H9 (cell line): ENCODE measurements around the gene CTNND1. TPM values are rescaled to one million over a fixed set of nuclear protein-coding genes. Genes with fewer than 3 reads are reported as not detected.

ENCODE experiments used
- DNase-seq: peaks from one replicate; pipeline ENCODE4 v3.0.0-alpha.2; 2017
- H2AFZ ChIP-seq: one replicate; pipeline ENCODE4 v1.6.1; 2013; ENCODE audit warnings: mild to moderate bottlenecking, low read length, control low read depth, moderate library complexity
- H2AK5ac ChIP-seq: 2 replicates; pipeline ENCODE4 v1.6.1; 2013; ENCODE audit warnings: low read length, control low read depth, mixed read lengths; ENCODE audit not compliant: insufficient read length
- H2BK120ac ChIP-seq: one replicate; pipeline ENCODE4 v1.6.1; 2013; ENCODE audit warnings: low read depth, mild to moderate bottlenecking, low read length, control low read depth, inconsistent platforms; ENCODE audit not compliant: poor library complexity, severe bottlenecking
- H2BK12ac ChIP-seq: 2 replicates; pipeline ENCODE4 v1.6.1; 2013; ENCODE audit warnings: low read length, control low read depth, mixed read lengths, low read depth; ENCODE audit not compliant: insufficient read length
- H2BK15ac ChIP-seq: 2 replicates; pipeline ENCODE4 v1.6.1; 2013; ENCODE audit warnings: low read depth, low read length, control low read depth
- H2BK20ac ChIP-seq: one replicate; pipeline ENCODE4 v1.6.1; 2013; ENCODE audit warnings: low read depth, mild to moderate bottlenecking, low read length, control low read depth, inconsistent platforms; ENCODE audit not compliant: poor library complexity, severe bottlenecking
- H2BK5ac ChIP-seq: 2 replicates; pipeline ENCODE4 v1.6.1; 2013; ENCODE audit warnings: low read length, control low read depth, mixed read lengths; ENCODE audit not compliant: insufficient read length
- H3K14ac ChIP-seq: 2 replicates; pipeline ENCODE4 v1.6.1; 2013; ENCODE audit warnings: low read length, control low read depth; ENCODE audit not compliant: insufficient read depth
- H3K18ac ChIP-seq: 2 replicates; pipeline ENCODE4 v1.6.1; 2013; ENCODE audit warnings: low read depth, mild to moderate bottlenecking, mixed read lengths, low read length, control low read depth; ENCODE audit not compliant: insufficient read length
- H3K23ac ChIP-seq: 2 replicates; pipeline ENCODE4 v1.6.1; 2013; ENCODE audit warnings: low read length, control low read depth, mixed read lengths, low read depth; ENCODE audit not compliant: insufficient read length
- H3K23me2 ChIP-seq: 2 replicates; pipeline ENCODE4 v1.6.1; 2013; ENCODE audit warnings: low read depth, mild to moderate bottlenecking, mixed read lengths, low read length, control low read depth; ENCODE audit not compliant: insufficient read length, poor library complexity, severe bottlenecking
- H3K27ac ChIP-seq: 2 replicates; pipeline ENCODE4 v1.5.1; 2013; ENCODE audit warnings: low read length, control low read depth, mixed read lengths, low read depth; ENCODE audit not compliant: insufficient read length
- H3K27me3 ChIP-seq: 2 replicates; pipeline ENCODE4 v1.6.1; 2013; ENCODE audit warnings: low read length, control low read depth, inconsistent platforms; ENCODE audit not compliant: insufficient read depth
- H3K4ac ChIP-seq: 2 replicates; pipeline ENCODE4 v1.6.1; 2013; ENCODE audit warnings: low read depth, mild to moderate bottlenecking, control low read depth, inconsistent platforms, low read length, moderate library complexity
- H3K4me1 ChIP-seq: 2 replicates; pipeline ENCODE4 v1.6.1; 2013; ENCODE audit warnings: low read length, control low read depth, inconsistent platforms; ENCODE audit not compliant: insufficient read depth
- H3K4me2 ChIP-seq: 2 replicates; pipeline ENCODE4 v1.6.1; 2013; ENCODE audit warnings: low read length, control low read depth, mixed read lengths; ENCODE audit not compliant: insufficient read length, insufficient read depth
- H3K56ac ChIP-seq: 2 replicates; pipeline ENCODE4 v1.6.1; 2013; ENCODE audit warnings: low read depth, mild to moderate bottlenecking, mixed read lengths, low read length, control low read depth; ENCODE audit not compliant: insufficient read length
- H3K79me1 ChIP-seq: 2 replicates; pipeline ENCODE4 v1.6.1; 2013; ENCODE audit warnings: low read depth, mild to moderate bottlenecking, moderate library complexity, low read length, control low read depth, inconsistent platforms; ENCODE audit not compliant: insufficient read depth, poor library complexity, severe bottlenecking
- H3K79me2 ChIP-seq: 2 replicates; pipeline ENCODE4 v1.6.1; 2013; ENCODE audit warnings: low read length, control low read depth, inconsistent platforms; ENCODE audit not compliant: insufficient read depth
- H3K9ac ChIP-seq: 2 replicates; pipeline ENCODE4 v1.6.1; 2013; ENCODE audit warnings: low read length, control low read depth, mixed read lengths; ENCODE audit not compliant: insufficient read length; ENCODE audit errors: extremely low read depth
- H3K9me3 ChIP-seq: one replicate; pipeline ENCODE4 v1.6.1; 2013; ENCODE audit warnings: low read depth, low read length, inconsistent platforms; ENCODE audit not compliant: control insufficient read depth
- H3T11ph ChIP-seq: one replicate; pipeline ENCODE4 v1.6.1; 2013; ENCODE audit warnings: mild to moderate bottlenecking, low read length, control low read depth, inconsistent platforms
- H4K20me1 ChIP-seq: one replicate; pipeline ENCODE4 v1.6.1; 2013; ENCODE audit not compliant: control insufficient read depth, insufficient read length, insufficient read depth
- H4K5ac ChIP-seq: 2 replicates; pipeline ENCODE4 v1.6.1; 2013; ENCODE audit warnings: low read depth, mild to moderate bottlenecking, mixed read lengths, low read length, control low read depth; ENCODE audit not compliant: insufficient read length
- H4K8ac ChIP-seq: replicated peaks from 2 replicates; pipeline ENCODE4 v1.6.1; 2013; ENCODE audit warnings: low read length, control low read depth, mixed read lengths, low read depth; ENCODE audit not compliant: insufficient read length
- H4K91ac ChIP-seq: 2 replicates; pipeline ENCODE4 v1.6.1; 2013; ENCODE audit warnings: low read depth, mild to moderate bottlenecking, moderate library complexity, mixed read lengths, low read length, control low read depth; ENCODE audit not compliant: insufficient read length
- H3K27ac Mint-ChIP-seq, 3 experiments: 2 replicates in 2 of 3; 3 replicates in 1 of 3; pipeline ENCODE4 v1.8.0; 2020 to 2021; ENCODE audit warnings: mixed read lengths in 3 of 3, mild to moderate bottlenecking in 1 of 3, moderate library complexity in 1 of 3
- H3K27me3 Mint-ChIP-seq: 2 replicates; pipeline ENCODE4 v1.8.0; 2021; ENCODE audit warnings: low read depth, mild to moderate bottlenecking, moderate library complexity, mixed read lengths
- H3K36me3 Mint-ChIP-seq, 3 experiments: 2 replicates in 2 of 3; 3 replicates in 1 of 3; pipeline ENCODE4 v1.8.0; 2020 to 2021; ENCODE audit warnings: low read depth in 3 of 3, mixed read lengths in 3 of 3; ENCODE audit not compliant: insufficient read depth in 1 of 3
- H3K4me1 Mint-ChIP-seq, 2 experiments: 2 replicates each; pipeline ENCODE4 v1.8.0; 2020; ENCODE audit warnings: mixed read lengths in 2 of 2
- H3K4me3 Mint-ChIP-seq, 2 experiments: 2 replicates in 1 of 2; 3 replicates in 1 of 2; pipeline ENCODE4 v1.8.0; 2020 to 2021; ENCODE audit warnings: mild to moderate bottlenecking in 2 of 2, mixed read lengths in 2 of 2, moderate library complexity in 1 of 2
- H3K9me3 Mint-ChIP-seq, 2 experiments: 2 replicates in 1 of 2; 3 replicates in 1 of 2; pipeline ENCODE4 v1.8.0; 2020; ENCODE audit warnings: mild to moderate bottlenecking in 2 of 2, mixed read lengths in 2 of 2, moderate library complexity in 1 of 2
- CTCF ChIP-seq: fragments of 200-600 bp; sonication (generic); conservative IDR thresholded peaks from 3 replicates; pipeline ENCODE4 v1.8.0; 2021; ENCODE audit warnings: antibody characterized with exemption, mild to moderate bottlenecking
- WGBS: extraction: QIAGEN DNeasy Blood & Tissue Kit; methylation state at CpG from one replicate; pipeline ENCODE4 v1.1.7; 2013; ENCODE audit warnings: missing lambda C conversion rate, low lambda C conversion rate, mixed read lengths; ENCODE audit not compliant: insufficient read length; ENCODE audit errors: extremely low coverage; 5-methylcytosine and 5-hydroxymethylcytosine counted together
- total RNA-seq: library from RNA; stranded (reverse); gene quantifications from 2 replicates; pipeline ENCODE4 v1.2.1, GENCODE V29; 2021

CTNND1 gene
- total RNA-seq, 1 experiment from 2014 or later, result 164 TPM

GRCh38 chr11:57776577-57777210 lies 15.1 kb downstream of the CTNND1 start:
- Mint-ChIP-seq H3K9me3 (no peaks in the 10 kb centered on the region), H3K4me1 (peaks cover 83 to 84% of the 10 kb centered on the region in 2 experiments), H3K27ac (peak overlapping the region; percentile 86 to 99 (median 94)), H3K4me3 (peak overlapping the region in 1 of 2 experiments; percentile 71; a peak in 2 of 5 replicates), H3K27me3 (no peaks in the 10 kb centered on the region), H3K36me3 (peaks cover 0 to 5% (median 2%) of the 10 kb centered on the region in 3 experiments; a peak in 3 of 7 replicates)
- H3K9ac ChIP-seq, result no peak overlapping the region
- no peak overlapping the region for H2BK120ac ChIP-seq
- H2BK12ac ChIP-seq, result peak overlapping the region; percentile 65
- no CpG with 5 or more reads among the region's 2 CpGs for WGBS
- H4K20me1 ChIP-seq, result no peaks in the 10 kb centered on the region
- no peaks in the 10 kb centered on the region for H3K27me3 ChIP-seq
- no peak overlapping the region for H3K23ac ChIP-seq
- no peak overlapping the region for H2BK15ac ChIP-seq
- no peak overlapping the region for H3T11ph ChIP-seq
- H2BK5ac ChIP-seq, result no peak overlapping the region
- H3K56ac ChIP-seq, result no peak overlapping the region
- peak overlapping the region; percentile 20 for H3K4me2 ChIP-seq
- no peak for TF ChIP-seq CTCF
- H3K79me1 ChIP-seq, result peaks cover 10% of the 10 kb centered on the region
- H3K18ac ChIP-seq, result no peak overlapping the region
- H3K9me3 ChIP-seq, result no peaks in the 10 kb centered on the region
- peaks cover 25% of the 10 kb centered on the region; the same call in 1 of the 2 replicates for H3K4me1 ChIP-seq
- peaks cover 43% of the 10 kb centered on the region; the same call in 1 of the 2 replicates for H3K79me2 ChIP-seq
- no peak overlapping the region for H2AK5ac ChIP-seq
- H4K5ac ChIP-seq, result no peak overlapping the region
- H2BK20ac ChIP-seq, result no peak overlapping the region
- H3K4ac ChIP-seq, result no peak overlapping the region
- no peak overlapping the region for H3K14ac ChIP-seq
- H2AFZ ChIP-seq, result no peak overlapping the region
- no peak overlapping the region for H4K8ac ChIP-seq
- no peak for DNase-seq
- no peak overlapping the region for H4K91ac ChIP-seq
- H3K27ac ChIP-seq, result peak overlapping the region; percentile 97
- no peaks in the 10 kb centered on the region for H3K23me2 ChIP-seq
